SK-N-SH (cell line): ENCODE results near the gene CDK14. TPM values are rescaled to one million over a fixed set of nuclear protein-coding genes. Genes with fewer than 3 reads are reported as not detected.

Experiments used
- CTCF ChIA-PET: fragments of 300-600, 350-600 bp; formaldehyde crosslinking; extraction: SDS; loops from one replicate; lab custom pipeline; 2021; lab: Yijun Ruan, JAX
- POLR2A ChIA-PET: fragments of 350-600 bp; sonication (Branson Sonifier 250); formaldehyde crosslinking; extraction: SDS; loops from one replicate; lab custom pipeline; 2020; ENCODE audit warnings: antibody characterized with exemption, inconsistent platforms; lab: Yijun Ruan, JAX
- DNase-seq: peaks from one replicate; pipeline ENCODE4 v3.0.0; 2012
- H2AFZ ChIP-seq: fragments of 200-600 bp; sonication (generic); 2 replicates; pipeline ENCODE4 v1.8.1; 2016; ENCODE audit warnings: antibody characterized with exemption, mild to moderate bottlenecking, low read depth
- H3F3A ChIP-seq: fragments of 200-600 bp; sonication (generic); replicated peaks from 2 replicates; pipeline ENCODE3; 2016; ENCODE audit warnings: antibody characterized with exemption, mild to moderate bottlenecking; ENCODE audit not compliant: insufficient read depth
- H3K27ac ChIP-seq, 2 experiments: fragments of 200-500 bp in 1 of 2; fragments of 200-600 bp in 1 of 2; sonication (Bioruptor generic) in 1 of 2; sonication (generic), shearing (Covaris generic) in 1 of 2; 2 replicates each; pipeline versions ENCODE4 v1.5.1 to v1.6.1; 2014 to 2016; ENCODE audit warnings: low read depth in 2 of 2, inconsistent platforms in 1 of 2, low read length in 1 of 2, mild to moderate bottlenecking in 1 of 2, mixed read lengths in 1 of 2
- H3K27me3 ChIP-seq: fragments of 200-600 bp; sonication (generic), shearing (Covaris generic); 2 replicates; pipeline ENCODE4 v1.6.1; 2016; ENCODE audit warnings: mixed run types; ENCODE audit not compliant: insufficient read depth
- H3K36me3 ChIP-seq, 2 experiments: fragments of 200-500 bp in 1 of 2; fragments of 200-600 bp in 1 of 2; sonication (Bioruptor generic) in 1 of 2; sonication (generic) in 1 of 2; replicated peaks in 1 of 2; 2 replicates each; pipeline versions ENCODE3 to v1.5.1; 2014 to 2016; ENCODE audit warnings: low read length in 1 of 2, mild to moderate bottlenecking in 1 of 2; ENCODE audit not compliant: insufficient read depth in 2 of 2, control insufficient read depth in 1 of 2
- H3K4me1 ChIP-seq, 2 experiments: fragments of 200-500 bp in 1 of 2; fragments of 200-600 bp in 1 of 2; sonication (Bioruptor generic) in 1 of 2; sonication (generic), shearing (Covaris generic) in 1 of 2; 2 replicates each; pipeline versions ENCODE4 v1.5.1 to v1.6.1; 2014 to 2016; ENCODE audit warnings: low read depth in 1 of 2, low read length in 1 of 2, mixed run types in 1 of 2; ENCODE audit not compliant: insufficient read depth in 2 of 2, control insufficient read depth in 1 of 2
- H3K4me2 ChIP-seq: fragments of 200-600 bp; sonication (generic), shearing (Covaris generic); 2 replicates; pipeline ENCODE4 v1.6.1; 2017; ENCODE audit warnings: mixed run types
- H3K4me3 ChIP-seq, 2 experiments: fragments of 200-500 bp in 1 of 2; fragments of 200-600 bp in 1 of 2; sonication (Bioruptor generic) in 1 of 2; sonication (generic), shearing (Covaris generic) in 1 of 2; 2 replicates each; pipeline versions ENCODE4 v1.5.1 to v1.8.1; 2014 to 2016; ENCODE audit warnings: low read depth in 2 of 2, inconsistent platforms in 1 of 2, low read length in 1 of 2, mild to moderate bottlenecking in 1 of 2, mixed read lengths in 1 of 2, moderate library complexity in 1 of 2
- H3K79me2 ChIP-seq: fragments of 200-600 bp; sonication (generic); 2 replicates; pipeline ENCODE4 v1.8.1; 2017; ENCODE audit warnings: mild to moderate bottlenecking; ENCODE audit not compliant: insufficient read depth
- H3K9ac ChIP-seq: fragments of 200-600 bp; sonication (generic); 2 replicates; pipeline ENCODE4 v1.6.1; 2017; ENCODE audit warnings: mixed run types
- H3K9me2 ChIP-seq: fragments of 200-600 bp; sonication (generic); 2 replicates; pipeline ENCODE4 v1.6.1; 2017; ENCODE audit warnings: mixed run types
- H3K9me3 ChIP-seq: fragments of 200-600 bp; sonication (generic); 2 replicates; pipeline ENCODE4 v1.6.1; 2017; ENCODE audit warnings: mixed run types, mild to moderate bottlenecking, moderate library complexity
- H4K20me1 ChIP-seq: fragments of 200-600 bp; sonication (generic); 2 replicates; pipeline ENCODE4 v1.6.1; 2017; ENCODE audit warnings: mild to moderate bottlenecking, mixed run types; ENCODE audit not compliant: insufficient read depth
- CHD2 ChIP-seq: fragments of 150-350 bp; IDR thresholded peaks from 2 replicates; pipeline ENCODE4 v1.6.1; 2018; ENCODE audit warnings: low read length; ENCODE audit not compliant: partially characterized antibody
- EZH2phosphoT487 ChIP-seq: fragments of 200-600 bp; sonication (generic); IDR thresholded peaks from 2 replicates; pipeline ENCODE4 v1.6.1; 2017; ENCODE audit warnings: low read depth, mixed run types, mild to moderate bottlenecking, antibody characterized with exemption, moderate library complexity, borderline replicate concordance
- FOXM1 ChIP-seq: IDR thresholded peaks from 2 replicates; pipeline ENCODE4 v1.4.0; 2012; ENCODE audit warnings: low read depth, mild to moderate bottlenecking
- GABPA ChIP-seq: IDR thresholded peaks from 2 replicates; pipeline ENCODE4 v1.4.0; 2012; ENCODE audit warnings: low read depth, mild to moderate bottlenecking
- JUND ChIP-seq: IDR thresholded peaks from 2 replicates; pipeline ENCODE4 v1.4.0; 2012
- MAX ChIP-seq: IDR thresholded peaks from 2 replicates; pipeline ENCODE4 v1.4.0; 2012; ENCODE audit warnings: low read depth
- MXI1 ChIP-seq: IDR thresholded peaks from 2 replicates; pipeline ENCODE4 v1.6.1; 2012; ENCODE audit warnings: mild to moderate bottlenecking, low read depth, low read length, improper control_type of control experiment
- NRF1 ChIP-seq: IDR thresholded peaks from 2 replicates; pipeline ENCODE4 v1.6.1; 2012; ENCODE audit warnings: low read depth, mild to moderate bottlenecking, low read length
- POLR2AphosphoS5 ChIP-seq: IDR thresholded peaks from 2 replicates; pipeline ENCODE4 v1.6.1; 2012; ENCODE audit warnings: low read depth, low read length
- RAD21 ChIP-seq: IDR thresholded peaks from 2 replicates; pipeline ENCODE4 v1.6.1; 2012; ENCODE audit warnings: mild to moderate bottlenecking, low read length
- REST ChIP-seq: IDR thresholded peaks from 2 replicates; pipeline ENCODE4 v1.6.1; 2012; ENCODE audit warnings: mild to moderate bottlenecking, low read depth, low read length, moderate library complexity
- RXRA ChIP-seq: IDR thresholded peaks from 2 replicates; pipeline ENCODE4 v1.4.0; 2012; ENCODE audit warnings: low read depth, mild to moderate bottlenecking, borderline replicate concordance
- SIN3A ChIP-seq: IDR thresholded peaks from 2 replicates; pipeline ENCODE4 v1.6.1; 2012; ENCODE audit warnings: low read depth, mild to moderate bottlenecking, low read length, moderate library complexity, borderline replicate concordance
- TCF12 ChIP-seq: IDR thresholded peaks from 2 replicates; pipeline ENCODE4 v1.4.0; 2012
- TEAD4 ChIP-seq: IDR thresholded peaks from 2 replicates; pipeline ENCODE4 v1.4.0; 2012; ENCODE audit warnings: mild to moderate bottlenecking, borderline replicate concordance; ENCODE audit not compliant: insufficient read depth
- USF2 ChIP-seq: fragments of 150-350 bp; IDR thresholded peaks from 2 replicates; pipeline ENCODE4 v1.6.1; 2017; ENCODE audit warnings: antibody characterized with exemption, low read length, low read depth, borderline replicate concordance
- ZBTB33 ChIP-seq: IDR thresholded peaks from 2 replicates; pipeline ENCODE4 v1.4.0; 2012; ENCODE audit warnings: low read depth, borderline replicate concordance
- WGBS: methylation state at CpG from one replicate; pipeline ENCODE4 v1.1.6; 2017; ENCODE audit warnings: low lambda C conversion rate; 5-methylcytosine and 5-hydroxymethylcytosine counted together
- polyA plus RNA-seq, 3 experiments: library from polyadenylated mRNA; depleted of rRNA; stranded (reverse); fragments of >200 nt; gene quantifications; 2 replicates each; pipeline ENCODE4 v1.2.3, GENCODE V29; 2012
- TF ChIP-seq, protein P1 (sequence below): IDR thresholded peaks from 2 replicates; pipeline ENCODE4 v1.4.0; 2012; ENCODE audit warnings: low read depth, borderline replicate concordance
- TF ChIP-seq, protein P2 (sequence below): IDR thresholded peaks from 2 replicates; pipeline ENCODE4; 2012

CDK14 gene
- polyA plus RNA-seq, 1 of the 3 experiments (the other 2 are of a cell fraction) = 13.9 TPM

DNA sequence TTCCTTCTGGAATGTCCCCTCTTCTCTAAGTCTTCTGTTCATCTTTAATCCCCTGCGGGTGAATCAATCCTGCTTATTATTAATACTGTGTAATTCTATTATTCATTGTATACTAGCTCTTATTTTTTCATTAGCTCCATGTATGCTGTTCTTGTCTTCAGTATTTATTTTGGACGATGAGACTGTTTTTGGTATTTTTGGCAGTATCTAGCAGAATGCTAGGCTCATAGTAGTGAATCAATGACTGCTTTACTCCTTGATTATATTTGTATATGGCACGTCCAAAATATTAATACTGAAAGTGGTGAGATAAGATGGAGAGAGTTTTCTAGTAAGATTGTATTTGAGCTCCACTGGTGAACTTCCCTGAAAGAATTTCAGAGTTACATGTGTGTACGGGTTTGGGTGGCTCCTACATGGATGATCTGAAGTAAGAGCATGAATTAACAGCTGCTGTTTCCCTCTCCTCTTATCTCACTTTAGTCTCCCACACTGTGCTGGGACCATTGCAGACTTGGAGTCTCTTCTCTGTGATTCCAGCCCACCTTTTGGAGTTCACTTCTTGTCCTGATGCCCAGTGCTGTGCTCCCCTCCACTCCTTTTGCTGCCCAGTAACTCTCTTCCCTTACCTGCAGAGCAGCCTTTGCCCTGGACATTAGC, 226.0 kb downstream of the CDK14 start:
- Histone ChIP-seq H2AFZ (no peak overlapping the region), H3K4me1 (peaks cover 7 to 45% of the 10 kb centered on the region in 2 experiments), H3K9me2 (no peaks in the 10 kb centered on the region), H3K79me2 (peaks cover 39% of the 10 kb centered on the region), H3K9me3 (no peaks in the 10 kb centered on the region), H3K36me3 (no peaks in the 10 kb centered on the region), H3F3A (peaks cover 53% of the 10 kb centered on the region), H3K9ac (no peak overlapping the region), H3K4me2 (no peak overlapping the region), H3K27me3 (no peaks in the 10 kb centered on the region), H4K20me1 (no peaks in the 10 kb centered on the region), H3K27ac (no peak overlapping the region), H3K4me3 (no peak overlapping the region)
- 90% methylated on average over 4 of the region's 4 CpGs for WGBS
- TF ChIP-seq NRF1 = no peak
- no peak for TF ChIP-seq RAD21
- TF ChIP-seq RXRA = no peak
- TF ChIP-seq GABPA = no peak
- TF ChIP-seq TEAD4 = no peak
- TF ChIP-seq, protein P1, sequence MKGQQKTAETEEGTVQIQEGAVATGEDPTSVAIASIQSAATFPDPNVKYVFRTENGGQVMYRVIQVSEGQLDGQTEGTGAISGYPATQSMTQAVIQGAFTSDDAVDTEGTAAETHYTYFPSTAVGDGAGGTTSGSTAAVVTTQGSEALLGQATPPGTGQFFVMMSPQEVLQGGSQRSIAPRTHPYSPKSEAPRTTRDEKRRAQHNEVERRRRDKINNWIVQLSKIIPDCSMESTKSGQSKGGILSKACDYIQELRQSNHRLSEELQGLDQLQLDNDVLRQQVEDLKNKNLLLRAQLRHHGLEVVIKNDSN = no peak
- TF ChIP-seq SIN3A = no peak
- no peak for TF ChIP-seq REST
- TF ChIP-seq EZH2phosphoT487 = no peak
- TF ChIP-seq TCF12 = no peak
- TF ChIP-seq USF2 = no peak
- TF ChIP-seq ZBTB33 = no peak
- TF ChIP-seq CHD2 = no peak
- TF ChIP-seq, protein P2, sequence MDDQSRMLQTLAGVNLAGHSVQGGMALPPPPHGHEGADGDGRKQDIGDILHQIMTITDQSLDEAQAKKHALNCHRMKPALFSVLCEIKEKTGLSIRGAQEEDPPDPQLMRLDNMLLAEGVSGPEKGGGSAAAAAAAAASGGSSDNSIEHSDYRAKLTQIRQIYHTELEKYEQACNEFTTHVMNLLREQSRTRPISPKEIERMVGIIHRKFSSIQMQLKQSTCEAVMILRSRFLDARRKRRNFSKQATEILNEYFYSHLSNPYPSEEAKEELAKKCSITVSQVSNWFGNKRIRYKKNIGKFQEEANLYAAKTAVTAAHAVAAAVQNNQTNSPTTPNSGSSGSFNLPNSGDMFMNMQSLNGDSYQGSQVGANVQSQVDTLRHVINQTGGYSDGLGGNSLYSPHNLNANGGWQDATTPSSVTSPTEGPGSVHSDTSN = no peak
- TF ChIP-seq JUND = no peak
- no peak for TF ChIP-seq FOXM1
- no peak for TF ChIP-seq MXI1
- no peak for TF ChIP-seq MAX
- TF ChIP-seq POLR2AphosphoS5 = no peak
- POLR2A ChIA-PET = no interaction called here
- DNase-seq = no peak
- CTCF ChIA-PET = interaction anchor here (1.0 kb wide), 2 partner anchors 20 to 212 kb away, joined by 3 read pairs; no protein-coding TSS in a partner anchor
